ENCODE results near the gene RALB. TPM values are rescaled to one million over a fixed set of nuclear protein-coding genes. Genes with fewer than 3 reads are reported as not detected.

Gene RALB
- total RNA-seq, 1 donor from 2014 or later: 108 TPM

DNA sequence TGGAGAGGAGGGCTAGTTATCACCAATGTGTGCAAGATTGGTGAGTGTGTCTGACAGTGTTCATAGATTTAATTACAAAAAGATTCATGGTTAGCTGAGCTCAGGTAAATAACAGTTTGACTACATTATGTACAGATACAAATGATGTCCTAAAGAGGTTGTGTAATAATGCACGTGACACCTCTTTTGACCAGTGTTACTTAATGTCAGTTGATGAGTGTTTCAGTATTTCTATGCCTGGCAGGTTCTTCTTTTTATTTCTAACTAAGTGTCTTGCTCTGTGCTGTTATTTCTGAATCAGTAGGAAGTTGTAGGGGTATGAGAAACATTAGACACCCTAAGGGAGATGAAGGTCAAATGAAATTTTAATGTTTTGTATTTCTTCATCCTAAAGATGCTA, 85.4 kb downstream of the RALB start:
- DNase-seq (ENCODE audit: low read depth): no peak

DNA sequence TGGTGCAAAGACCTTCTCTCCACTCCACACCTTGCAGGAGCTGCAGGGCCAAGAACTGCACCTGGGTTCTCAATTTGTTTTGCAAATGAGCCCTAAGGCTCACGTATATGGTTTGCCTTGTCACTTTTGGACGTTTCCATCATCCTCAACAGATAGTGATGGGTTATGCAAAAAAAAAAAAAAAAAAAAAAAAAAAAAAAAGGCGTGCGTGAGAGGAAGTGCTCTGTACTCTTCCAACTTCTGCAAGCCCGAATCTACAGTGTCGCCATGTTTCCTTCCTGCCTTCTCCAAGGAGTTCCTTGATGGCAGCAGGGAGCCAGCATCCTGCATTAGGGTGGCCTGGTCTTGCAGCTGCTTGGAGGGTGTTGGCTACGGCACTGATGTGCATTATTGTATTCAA, 89.3 kb downstream of the RALB start:
- no peak for DNase-seq (ENCODE audit: low read depth)

DNA sequence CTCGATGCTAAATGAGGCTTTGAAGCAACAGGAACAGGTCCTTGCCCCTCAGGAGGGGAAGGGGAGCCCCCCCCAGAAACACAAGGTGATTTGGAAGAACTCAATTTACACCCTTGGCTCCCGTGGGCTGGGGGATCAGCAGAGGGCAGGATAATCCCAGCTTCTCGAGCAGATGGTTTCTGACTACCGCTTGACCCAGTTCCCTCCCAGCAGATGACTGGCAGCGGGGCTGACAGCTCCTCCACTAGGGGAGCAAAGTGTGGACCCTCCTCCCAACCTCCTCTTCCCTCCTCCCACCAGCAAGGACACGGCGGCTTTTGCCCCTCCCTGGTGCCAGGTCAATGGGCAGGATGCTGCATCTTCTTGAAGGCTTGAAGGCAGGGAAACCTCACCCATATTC, 89.8 kb downstream of the RALB start:
- DNase-seq (ENCODE audit: low read depth): no peak

DNA sequence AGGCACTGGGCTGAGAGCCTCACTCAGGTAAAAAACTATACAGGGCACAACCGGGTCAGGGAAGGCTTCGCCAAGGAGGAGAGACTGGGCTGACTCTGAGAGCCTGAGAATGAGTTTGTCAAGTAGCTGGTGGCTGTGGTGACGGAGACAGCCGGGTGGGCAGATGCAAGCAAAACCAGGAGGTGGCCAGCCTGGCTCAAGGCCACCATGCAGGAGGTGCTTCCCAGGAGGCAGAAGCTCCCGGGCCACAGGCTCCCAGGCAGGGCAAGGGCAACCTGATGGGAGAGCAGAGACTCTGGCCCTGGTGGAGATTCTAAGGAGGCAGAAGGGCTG, 90.4 kb downstream of the RALB start:
- DNase-seq (ENCODE audit: low read depth): no peak

DNA sequence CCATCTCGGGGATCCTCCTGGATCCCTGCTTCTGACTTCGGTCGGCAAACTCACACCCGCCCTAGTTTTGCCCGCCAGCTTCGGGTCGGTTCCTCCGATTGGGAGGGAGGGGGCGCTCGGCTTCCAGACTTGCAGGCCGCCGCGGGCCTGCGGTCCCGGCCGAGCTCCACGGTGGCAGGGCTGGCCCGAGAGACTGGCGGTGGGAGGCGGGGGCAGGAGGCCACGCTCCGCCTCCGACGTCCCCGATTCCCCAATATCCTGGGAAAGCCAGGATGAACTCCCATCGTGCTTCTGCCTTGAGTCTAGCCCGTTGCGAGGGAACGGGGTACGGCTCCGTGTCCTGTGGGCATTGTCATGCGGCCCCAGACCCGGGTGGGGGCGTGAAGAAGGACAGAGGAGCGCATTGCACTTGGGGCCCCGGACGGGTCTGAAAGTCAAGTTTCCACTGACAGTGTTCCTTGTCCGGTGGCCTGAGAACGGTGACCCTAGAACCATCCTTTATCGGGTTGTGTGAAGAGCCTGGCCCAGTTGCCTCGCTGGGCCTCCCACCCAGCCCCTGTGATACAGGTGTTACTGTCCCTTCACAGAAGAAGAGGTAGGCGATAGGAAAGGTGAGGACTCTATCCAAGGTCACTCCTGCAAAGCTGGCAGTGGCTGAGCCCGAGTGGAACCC, 90.9 kb downstream of the RALB start:
- peak; percentile 25 for DNase-seq (ENCODE audit: low read depth)

Other genes starting within 250 kb of the RALB start
- 33.0 and 57.3 TPM in 2 replicates for gene EPB41L5, start 239.8 kb upstream of the RALB start, total RNA-seq
- 39.6 and 54.2 TPM in 2 replicates for gene TMEM185B, start 29.5 kb upstream of the RALB start, total RNA-seq
- 0.52 and 3.0 TPM in 2 replicates for gene INHBB, start 93.3 kb downstream of the RALB start, total RNA-seq

Measured in renal cortical epithelial cell (primary cell).